Trophoblast cell (in vitro differentiated cells and primary cell): ENCODE results near the gene HECTD4.

Experiments used
- DNase-seq, 2 donors: peaks; one replicate each; pipeline ENCODE4 v3.0.0-alpha.2; 2016
- H2AFZ ChIP-seq: 2 replicates; pipeline ENCODE4 v1.6.1; 2013; ENCODE audit warnings: low read length, moderate library complexity, mild to moderate bottlenecking; ENCODE audit not compliant: insufficient read depth, poor library complexity
- H2AK5ac ChIP-seq: 2 replicates; pipeline ENCODE4 v1.6.1; 2013; ENCODE audit warnings: mild to moderate bottlenecking, low read length
- H2BK120ac ChIP-seq: 2 replicates; pipeline ENCODE4 v1.6.1; 2013; ENCODE audit warnings: low read length, mild to moderate bottlenecking, moderate library complexity; ENCODE audit not compliant: insufficient read depth, poor library complexity
- H2BK12ac ChIP-seq: 2 replicates; pipeline ENCODE4 v1.6.1; 2013; ENCODE audit warnings: mild to moderate bottlenecking, low read length, moderate library complexity
- H2BK5ac ChIP-seq: 2 replicates; pipeline ENCODE4 v1.6.1; 2013; ENCODE audit warnings: low read length, low read depth, moderate library complexity, mild to moderate bottlenecking; ENCODE audit not compliant: poor library complexity
- H3K14ac ChIP-seq: 2 replicates; pipeline ENCODE4 v1.6.1; 2013; ENCODE audit warnings: mild to moderate bottlenecking, low read length
- H3K18ac ChIP-seq: 2 replicates; pipeline ENCODE4 v1.6.1; 2013; ENCODE audit warnings: mild to moderate bottlenecking, low read length
- H3K23ac ChIP-seq: 2 replicates; pipeline ENCODE4 v1.6.1; 2013; ENCODE audit warnings: low read length
- H3K27ac ChIP-seq: 2 replicates; pipeline ENCODE4 v1.5.1; 2013; ENCODE audit warnings: low read depth, mild to moderate bottlenecking, inconsistent platforms, low read length, moderate library complexity
- H3K27me3 ChIP-seq: 2 replicates; pipeline ENCODE4 v1.6.1; 2013; ENCODE audit warnings: inconsistent platforms, mild to moderate bottlenecking, low read length, moderate library complexity; ENCODE audit not compliant: insufficient read depth
- H3K36me3 ChIP-seq, 2 experiments: 1 replicate in 1 of 2; 2 replicates in 1 of 2; pipeline ENCODE4 v1.6.1; 2013; ENCODE audit warnings: low read length in 2 of 2, mild to moderate bottlenecking in 2 of 2, moderate library complexity in 1 of 2; ENCODE audit not compliant: insufficient read depth in 2 of 2, control insufficient read depth in 1 of 2
- H3K4ac ChIP-seq: 2 replicates; pipeline ENCODE4 v1.6.1; 2013; ENCODE audit warnings: low read depth, mild to moderate bottlenecking, low read length, moderate library complexity
- H3K4me1 ChIP-seq, 2 experiments: 1 replicate in 1 of 2; 2 replicates in 1 of 2; pipeline ENCODE4 v1.6.1; 2013; ENCODE audit warnings: low read length in 2 of 2, mild to moderate bottlenecking in 2 of 2, moderate library complexity in 1 of 2; ENCODE audit not compliant: insufficient read depth in 2 of 2, control insufficient read depth in 1 of 2
- H3K4me2 ChIP-seq: 2 replicates; pipeline ENCODE4 v1.6.1; 2013; ENCODE audit warnings: inconsistent platforms, mild to moderate bottlenecking, low read length, moderate library complexity
- H3K4me3 ChIP-seq: 2 replicates; pipeline ENCODE4 v1.5.1; 2013; ENCODE audit warnings: mild to moderate bottlenecking, low read depth, low read length, inconsistent platforms
- H3K79me1 ChIP-seq: one replicate; pipeline ENCODE4 v1.6.1; 2013; ENCODE audit warnings: low read length
- H3K79me2 ChIP-seq: 2 replicates; pipeline ENCODE4 v1.6.1; 2013; ENCODE audit warnings: low read length, mild to moderate bottlenecking; ENCODE audit not compliant: control insufficient read depth, insufficient read depth, poor library complexity
- H3K9ac ChIP-seq: 2 replicates; pipeline ENCODE4 v1.6.1; 2013; ENCODE audit warnings: mild to moderate bottlenecking, low read length
- H3K9me3 ChIP-seq: 2 replicates; pipeline ENCODE4 v1.6.1; 2013; ENCODE audit warnings: low read depth, mild to moderate bottlenecking, control low read depth, inconsistent platforms, low read length; ENCODE audit not compliant: insufficient read depth
- H4K12ac ChIP-seq: 2 replicates; pipeline ENCODE4 v1.6.1; 2013; ENCODE audit warnings: low read depth, mild to moderate bottlenecking, low read length, moderate library complexity
- H4K8ac ChIP-seq: 2 replicates; pipeline ENCODE4 v1.6.1; 2013; ENCODE audit warnings: low read depth, mild to moderate bottlenecking, low read length, moderate library complexity
- H4K91ac ChIP-seq: one replicate; pipeline ENCODE4 v1.6.1; 2013; ENCODE audit warnings: low read depth, mild to moderate bottlenecking, low read length, moderate library complexity
- WGBS: extraction: QIAGEN DNeasy Blood & Tissue Kit; methylation state at CpG from one replicate; pipeline ENCODE4 v1.1.7; 2013; ENCODE audit warnings: missing lambda C conversion rate; ENCODE audit not compliant: insufficient read length, insufficient coverage; ENCODE audit errors: extremely low coverage; 5-methylcytosine and 5-hydroxymethylcytosine counted together

Gene HECTD4

DNA sequence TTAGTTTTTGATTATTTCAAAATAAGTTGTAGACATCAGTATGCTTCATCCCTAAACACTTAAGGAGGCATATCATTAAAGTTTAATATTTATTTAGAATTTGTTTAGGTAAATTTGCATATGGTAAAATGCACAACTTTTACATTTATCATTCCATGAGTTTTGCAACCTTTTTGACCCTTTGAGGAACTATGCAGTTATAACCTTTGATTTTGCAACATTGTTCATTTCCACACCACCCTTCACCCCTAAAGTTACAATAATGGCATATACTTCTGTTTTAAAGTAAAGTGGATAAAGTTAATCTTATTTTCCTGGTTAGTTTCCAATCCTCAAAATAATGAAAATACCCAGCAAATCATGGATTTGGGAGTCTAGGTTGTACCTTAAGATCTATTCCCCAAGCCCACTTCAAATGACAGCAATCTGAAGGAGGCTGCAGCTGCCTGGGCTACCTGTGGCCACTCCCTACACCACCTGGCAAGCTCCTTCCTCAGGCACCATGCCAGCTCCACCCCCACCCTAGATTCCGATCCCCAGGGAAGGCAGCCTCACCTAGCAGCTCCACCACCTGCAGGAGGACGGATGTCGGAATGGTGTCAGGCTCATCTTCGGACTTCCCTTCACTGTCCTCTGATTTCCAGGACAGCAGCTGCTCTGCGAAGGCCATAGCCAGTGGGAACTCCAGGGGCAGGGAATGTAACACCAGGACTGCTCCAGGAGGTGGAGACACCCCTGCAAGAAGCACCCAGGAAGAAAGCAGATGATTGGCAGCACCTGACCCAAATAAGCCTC lies 191.8 kb downstream of the HECTD4 start:
- no peak overlapping the region for H4K12ac ChIP-seq
- no peak overlapping the region for H2AK5ac ChIP-seq
- H3K14ac ChIP-seq, result no peak overlapping the region
- no peak overlapping the region for H3K23ac ChIP-seq
- no peak overlapping the region for H3K9ac ChIP-seq
- H3K4me1 ChIP-seq, result no peaks in the 10 kb centered on the region
- H4K8ac ChIP-seq, result no peak overlapping the region
- H4K91ac ChIP-seq, result no peak overlapping the region
- H3K36me3 ChIP-seq, result peaks cover 30 to 32% of the 10 kb centered on the region in 2 experiments
- no peaks in the 10 kb centered on the region for H3K9me3 ChIP-seq
- no peak overlapping the region for H3K18ac ChIP-seq
- H3K79me2 ChIP-seq, result no peaks in the 10 kb centered on the region
- H2BK5ac ChIP-seq, result no peak overlapping the region
- no peak overlapping the region for H3K4me2 ChIP-seq
- H3K27ac ChIP-seq, result no peak overlapping the region
- WGBS, result no CpG with 5 or more reads among the region's 5 CpGs
- DNase-seq, result no peak
- H2BK120ac ChIP-seq, result no peak overlapping the region
- no peak overlapping the region for H2BK12ac ChIP-seq
- no peak overlapping the region for H3K4me3 ChIP-seq
- no peak overlapping the region for H2AFZ ChIP-seq
- H3K4ac ChIP-seq, result no peak overlapping the region
- no peaks in the 10 kb centered on the region for H3K27me3 ChIP-seq
- no peaks in the 10 kb centered on the region for H3K79me1 ChIP-seq

- Histone ChIP-seq H3K4ac (no peak overlapping the region), H3K23ac (no peak overlapping the region), H3K4me1 (no peaks in the 10 kb centered on the region), H2BK120ac (no peak overlapping the region), H3K79me2 (no peaks in the 10 kb centered on the region), H3K27me3 (no peaks in the 10 kb centered on the region), H3K36me3 (peaks cover 34 to 36% of the 10 kb centered on the region in 2 experiments), H2BK12ac (no peak overlapping the region), H3K9ac (no peak overlapping the region), H4K12ac (no peak overlapping the region), H3K4me2 (no peak overlapping the region), H4K91ac (no peak overlapping the region), H3K14ac (no peak overlapping the region), H3K18ac (no peak overlapping the region), H2AK5ac (no peak overlapping the region), H4K8ac (no peak overlapping the region), H3K79me1 (no peaks in the 10 kb centered on the region), H2AFZ (no peak overlapping the region), H3K9me3 (no peaks in the 10 kb centered on the region), H3K4me3 (no peak overlapping the region), H2BK5ac (no peak overlapping the region), H3K27ac (no peak overlapping the region)
- WGBS, result no CpG with 5 or more reads among the region's 9 CpGs
- no peak for DNase-seq
Observed at GRCh38 chr12:112188130-112188830, 194.0 kb downstream of the HECTD4 start.

GRCh38 chr12:112185093-112185923 lies 196.9 kb downstream of the HECTD4 start:
- H3K79me2 ChIP-seq, result no peaks in the 10 kb centered on the region

DNA sequence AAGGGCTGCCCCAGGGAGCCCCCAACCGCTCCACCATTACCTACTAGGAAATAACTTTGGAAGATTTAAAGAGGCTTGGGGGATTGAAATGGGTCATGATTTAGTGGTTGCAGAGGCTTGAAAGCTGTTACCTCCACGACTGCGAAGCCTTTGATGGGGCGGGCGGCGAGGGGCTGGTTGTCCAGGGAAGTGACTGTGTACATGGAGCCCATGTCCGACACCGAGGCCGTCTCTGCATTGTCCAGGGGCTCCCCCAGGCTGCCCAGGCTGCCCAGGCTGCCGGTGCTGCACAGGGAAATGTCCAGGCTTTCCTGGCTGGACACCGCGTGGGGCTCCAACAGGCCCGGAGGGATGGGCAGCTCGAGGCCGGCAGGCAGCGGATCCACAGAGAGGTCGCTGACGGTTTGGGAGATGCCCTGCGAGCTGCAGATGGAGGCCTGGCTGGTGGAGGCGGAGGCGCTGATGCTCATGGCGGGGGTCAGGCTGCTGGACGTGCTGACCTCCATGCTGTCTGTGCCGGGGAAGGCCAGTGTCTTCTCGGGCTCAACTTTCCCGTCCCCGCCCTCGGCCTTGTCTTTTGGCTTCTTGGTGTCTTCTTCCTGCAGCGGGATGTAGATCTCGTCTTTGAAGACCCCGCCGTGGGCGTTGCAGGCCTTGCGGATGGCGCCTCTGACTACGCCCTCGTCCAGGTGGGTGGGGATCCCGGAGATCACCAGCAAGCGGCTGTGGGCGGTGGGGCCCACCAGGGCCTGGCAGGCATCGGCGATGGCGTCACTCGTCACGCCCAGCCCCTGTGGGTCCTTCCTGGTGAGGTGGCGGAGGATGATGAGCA lies 198.0 kb downstream of the HECTD4 start:
- Histone ChIP-seq H3K9ac (no peak overlapping the region), H2BK12ac (no peak overlapping the region), H3K23ac (no peak overlapping the region), H3K79me2 (no peaks in the 10 kb centered on the region), H4K91ac (no peak overlapping the region), H3K18ac (no peak overlapping the region), H3K4ac (no peak overlapping the region), H2BK5ac (no peak overlapping the region), H3K4me3 (no peak overlapping the region), H3K27ac (no peak overlapping the region), H3K4me2 (no peak overlapping the region), H2AK5ac (no peak overlapping the region), H4K12ac (peak overlapping the region; percentile 37), H3K9me3 (no peaks in the 10 kb centered on the region), H3K4me1 (no peaks in the 10 kb centered on the region), H3K79me1 (no peaks in the 10 kb centered on the region), H4K8ac (no peak overlapping the region), H3K14ac (no peak overlapping the region), H3K27me3 (no peaks in the 10 kb centered on the region), H2BK120ac (no peak overlapping the region), H2AFZ (no peak overlapping the region), H3K36me3 (peaks cover 24 to 36% of the 10 kb centered on the region in 2 experiments)
- DNase-seq, result no peak
- WGBS, result no CpG with 5 or more reads among the region's 46 CpGs

More at GRCh38 chr12:112185093-112185923, 196.9 kb downstream of the HECTD4 start:
- Histone ChIP-seq H4K8ac (no peak overlapping the region), H3K18ac (no peak overlapping the region), H3K27ac (no peak overlapping the region), H3K27me3 (no peaks in the 10 kb centered on the region), H2BK120ac (no peak overlapping the region), H3K14ac (no peak overlapping the region), H3K4me1 (no peaks in the 10 kb centered on the region), H3K4me3 (no peak overlapping the region), H4K91ac (no peak overlapping the region), H2BK12ac (no peak overlapping the region), H3K4me2 (no peak overlapping the region), H2BK5ac (no peak overlapping the region), H3K36me3 (peaks cover 22 to 31% of the 10 kb centered on the region in 2 experiments), H3K79me1 (no peaks in the 10 kb centered on the region), H2AK5ac (no peak overlapping the region), H3K9me3 (no peaks in the 10 kb centered on the region), H4K12ac (no peak overlapping the region), H3K9ac (peak overlapping the region; percentile 51), H3K4ac (no peak overlapping the region), H2AFZ (no peak overlapping the region), H3K23ac (no peak overlapping the region)
- no peak for DNase-seq
- no CpG with 5 or more reads among the region's 26 CpGs for WGBS
